H1 (cell line): ENCODE results near the gene PPM1L. TPM values are rescaled to one million over a fixed set of nuclear protein-coding genes. Genes with fewer than 3 reads are reported as not detected.

Experiments
- RNF2 ChIP-seq: fragments of 200-900, 300-1000 bp; sonication (generic); IDR thresholded peaks from 2 replicates; pipeline ENCODE4 v1.7.1; 2016; ENCODE audit warnings: borderline replicate concordance, low read depth, mild to moderate bottlenecking, antibody characterized with exemption, low read length; ENCODE audit not compliant: poor library complexity, severe bottlenecking; ENCODE audit errors: missing control alignments
- polyA plus RNA-seq, 7 experiments: library from polyadenylated mRNA; depleted of rRNA in 3 of 7; stranded (reverse) in 5 of 7; unstranded in 2 of 7; fragments of >200 nt in 5 of 7; fragments of 200-250 nt in 2 of 7; gene quantifications; 1 replicate in 5 of 7; 2 replicates in 1 of 7; 4 replicates in 1 of 7; pipeline versions ENCODE4 v1.2.1 to v1.2.3, GENCODE V29; 2011 to 2013; ENCODE audit warnings: missing spikeins in 2 of 7, mixed read lengths in 2 of 7
- total RNA-seq: library from RNA; stranded (reverse); fragmentation: NEBNext Ultra II Directional; extraction: Animal tissue kit (Norgen Biotek cat#: 25700); gene quantifications from 2 replicates; pipeline ENCODE4 v1.2.1, GENCODE V29; 2021

PPM1L gene
- total and polyA plus RNA-seq, 2 of the 8 experiments (the other 6 are each of a cell fraction or from before 2014, with no cell fraction given): 2.8 to 18.1 TPM

- TF ChIP-seq RNF2: no peak
Measured at GRCh38 chr3:160801386-160802118, 45.5 kb downstream of the PPM1L start (continued).
